DND-41 (cell line): ENCODE measurements around the gene RAB3D.
"Not testable (repeated sequence)": the region's sequence is repeated elsewhere in the genome, so short reads cannot be mapped to it uniquely, and the experiment has no call there.

ENCODE experiments used
- ATAC-seq: fragments of 200-7000 bp; cut with Tn5 transposase; 3 replicates; pipeline ENCODE4 v1.9.1; 2021; ENCODE audit warnings: low read depth; ENCODE audit not compliant: insufficient read depth
- DNase-seq: peaks from one replicate; pipeline ENCODE4 v3.0.0-alpha.2; 2020
- H2AFZ ChIP-seq: 2 replicates; pipeline ENCODE4 v1.6.0; 2012; ENCODE audit warnings: low read depth, low read length
- H3K27ac ChIP-seq: 2 replicates; pipeline ENCODE4 v1.5.1; 2012; ENCODE audit warnings: low read length, inconsistent platforms
- H3K27me3 ChIP-seq: fragments of 200-600 bp; sonication (generic); 2 replicates; pipeline ENCODE4 v1.6.0; 2012; ENCODE audit warnings: low read length, mild to moderate bottlenecking, inconsistent platforms; ENCODE audit not compliant: insufficient read depth, poor library complexity
- H3K36me3 ChIP-seq: 2 replicates; pipeline ENCODE4 v1.5.1; 2012; ENCODE audit warnings: low read length, inconsistent platforms; ENCODE audit not compliant: insufficient read depth
- H3K4me1 ChIP-seq: 2 replicates; pipeline ENCODE4 v1.5.1; 2012; ENCODE audit warnings: mild to moderate bottlenecking, low read length; ENCODE audit not compliant: insufficient read depth
- H3K4me2 ChIP-seq: 2 replicates; pipeline ENCODE4 v1.6.0; 2012; ENCODE audit warnings: mild to moderate bottlenecking, moderate library complexity, low read length, inconsistent platforms; ENCODE audit not compliant: insufficient read depth
- H3K4me3 ChIP-seq, 2 experiments: fragments of 200-600 bp in 1 of 2; shearing (Covaris generic) in 1 of 2; 2 replicates each; pipeline ENCODE4 v1.5.1; 2012 to 2016; ENCODE audit warnings: inconsistent platforms in 2 of 2, low read length in 2 of 2, mild to moderate bottlenecking in 2 of 2, low read depth in 1 of 2, moderate library complexity in 1 of 2
- H3K79me2 ChIP-seq: 2 replicates; pipeline ENCODE4 v1.6.0; 2012; ENCODE audit warnings: low read length, inconsistent platforms; ENCODE audit not compliant: insufficient read depth
- H3K9ac ChIP-seq: 2 replicates; pipeline ENCODE4 v1.6.0; 2012; ENCODE audit warnings: low read depth, mild to moderate bottlenecking, inconsistent platforms, low read length, moderate library complexity
- H3K9me3 ChIP-seq: 2 replicates; pipeline ENCODE4 v1.5.1; 2012; ENCODE audit warnings: low read length, moderate library complexity, mild to moderate bottlenecking, inconsistent platforms; ENCODE audit not compliant: insufficient read depth, severe bottlenecking
- H4K20me1 ChIP-seq: 2 replicates; pipeline ENCODE4 v1.6.0; 2012; ENCODE audit warnings: low read length; ENCODE audit not compliant: insufficient read depth
- CTCF ChIP-seq: IDR thresholded peaks from 2 replicates; pipeline ENCODE4 v1.5.1; 2012; ENCODE audit warnings: borderline replicate concordance, low read length, moderate library complexity, mild to moderate bottlenecking; ENCODE audit not compliant: poor library complexity, severe bottlenecking; ENCODE audit errors: extremely low read depth
- EZH2 ChIP-seq: IDR thresholded peaks from 3 replicates; pipeline ENCODE4 v1.6.1; 2012; ENCODE audit warnings: borderline replicate concordance, low read depth, mild to moderate bottlenecking, moderate library complexity, low read length, inconsistent platforms; ENCODE audit not compliant: severe bottlenecking

The RAB3D gene

DNA sequence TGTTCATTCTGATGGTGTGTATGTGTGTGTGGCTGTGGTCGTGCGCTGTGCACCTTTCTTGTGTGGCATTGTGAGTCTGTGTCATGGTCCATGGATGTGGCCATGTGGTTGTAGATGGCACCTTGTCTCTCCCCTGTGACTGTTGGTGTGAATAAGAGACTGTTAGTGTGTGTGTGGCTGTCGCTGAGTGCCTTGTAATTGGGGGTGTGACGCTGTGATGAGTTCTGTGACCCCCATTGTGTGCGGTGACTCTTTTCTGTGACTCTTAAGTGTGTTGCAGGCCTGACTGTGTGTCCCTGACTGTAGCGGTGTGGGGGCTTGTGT is 16.6 kb upstream of the RAB3D start:
- no peak overlapping the region for H2AFZ ChIP-seq
- no peak overlapping the region; the same call in 1 of the 2 replicates for H3K9ac ChIP-seq

DNA sequence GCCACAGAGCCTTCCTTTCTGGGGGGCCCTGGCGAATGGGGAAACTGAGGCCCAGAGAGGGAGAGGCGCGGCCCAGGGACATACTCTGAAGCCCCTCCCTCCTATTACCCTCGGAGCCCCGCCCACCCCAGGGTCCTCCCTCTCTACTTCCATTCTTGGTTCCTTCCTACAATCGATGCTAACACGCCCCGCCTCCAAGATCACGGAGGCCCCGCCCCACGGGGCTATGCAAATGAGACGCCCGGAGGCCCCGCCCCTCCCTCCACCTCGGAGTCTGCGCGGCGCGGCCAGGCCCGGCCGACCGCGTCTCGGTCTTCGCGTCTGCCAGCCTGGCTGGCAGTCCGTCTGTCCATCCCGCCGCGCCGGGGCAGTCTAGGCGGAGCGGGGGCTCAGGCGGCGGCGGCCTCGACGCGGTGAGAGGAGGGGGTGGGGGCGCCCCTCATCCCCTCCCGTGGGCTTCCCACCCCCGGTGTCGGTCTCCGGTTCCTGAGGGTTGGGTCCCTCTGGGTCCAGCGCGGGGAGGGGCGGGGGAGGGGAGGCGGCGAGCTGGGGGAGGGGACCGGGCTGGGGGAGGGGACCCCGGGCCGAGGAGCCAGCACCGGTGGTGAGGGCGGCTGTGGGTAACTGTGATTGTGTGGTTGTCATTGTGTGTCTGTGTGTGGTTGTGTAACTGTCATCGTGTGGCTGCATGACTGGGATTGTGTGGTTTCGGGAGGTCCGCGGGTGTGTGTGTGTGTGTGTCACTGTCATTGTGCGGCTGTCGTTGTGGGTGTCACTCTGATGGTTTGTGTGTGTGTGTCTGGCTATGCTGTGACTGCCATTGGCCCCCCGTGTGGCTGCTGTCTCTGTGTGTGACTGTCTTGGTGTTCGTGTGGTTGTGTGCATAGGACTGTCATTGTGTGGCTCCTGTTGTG is 16.0 kb upstream of the RAB3D start, which contains the start of gene PLPPR2:
PLPPR2 (plus strand) TSS at position 273 of the 914 bp plus-strand sequence. CDS start 2,242 bp downstream, outside the sequence.
- peak; percentile 89 for DNase-seq
- peaks cover 3% of the 10 kb centered on the region; the same call in 1 of the 2 replicates for H4K20me1 ChIP-seq
- H3K4me3 ChIP-seq = peak within 1 kb of the TSS in 1 of 2 experiments; percentile 53; a peak in 3 of 4 replicates
- no peaks in the 10 kb centered on the region for H3K79me2 ChIP-seq
- peaks cover 11% of the 10 kb centered on the region for H3K4me1 ChIP-seq
- H3K27ac ChIP-seq = no peak within 1 kb of the TSS
- peak within 1 kb of the TSS; percentile 45 for H3K9ac ChIP-seq
- no peaks in the 10 kb centered on the region for H3K36me3 ChIP-seq
- peak; percentile 93 for ATAC-seq
- H3K27me3 ChIP-seq = no peaks in the 10 kb centered on the region
- H3K9me3 ChIP-seq = no peaks in the 10 kb centered on the region
- peak within 1 kb of the TSS; percentile 23; the same call in 1 of the 2 replicates for H2AFZ ChIP-seq
- TF ChIP-seq EZH2 = no peak
- TF ChIP-seq CTCF = no peak
- peak within 1 kb of the TSS; percentile 70 for H3K4me2 ChIP-seq

More for the DNA sequence above, 16.6 kb upstream of the RAB3D start:
- TF ChIP-seq EZH2 (no peak), CTCF (no peak)
- Histone ChIP-seq H4K20me1 (peaks cover 3% of the 10 kb centered on the region; the same call in 1 of the 2 replicates), H3K4me3 (peak overlapping the region in 1 of 2 experiments; percentile 53; a peak in 2 of 4 replicates), H3K4me1 (peaks cover 11% of the 10 kb centered on the region), H3K79me2 (no peaks in the 10 kb centered on the region), H3K27me3 (no peaks in the 10 kb centered on the region), H3K36me3 (0 out of 2 replicates have a peak, but pooled peaks cover under 1% of the 10 kb centered on the region), H3K4me2 (peak overlapping the region; percentile 70), H3K9me3 (no peaks in the 10 kb centered on the region), H3K27ac (no peak overlapping the region)
- no peak for DNase-seq
- ATAC-seq = no peak

GRCh38 chr19:11354102-11354501 is 14.6 kb upstream of the RAB3D start:
- not testable (repeated sequence) for H3K36me3 ChIP-seq, H2AFZ ChIP-seq, H3K9ac ChIP-seq, H4K20me1 ChIP-seq, H3K9me3 ChIP-seq, H3K4me3 ChIP-seq, ATAC-seq, H3K27me3 ChIP-seq, H3K27ac ChIP-seq, H3K79me2 ChIP-seq, DNase-seq, H3K4me2 ChIP-seq
- peaks cover 11% of the 10 kb centered on the region for H3K4me1 ChIP-seq

- Histone ChIP-seq H3K36me3 (no peaks in the 10 kb centered on the region), H3K4me1 (peaks cover 31% of the 10 kb centered on the region), H3K4me2 (no peak overlapping the region), H4K20me1 (no peaks in the 10 kb centered on the region), H3K9ac (no peak overlapping the region), H3K79me2 (peaks cover 11% of the 10 kb centered on the region), H3K9me3 (peaks cover 3% of the 10 kb centered on the region), H2AFZ (no peak overlapping the region), H3K27me3 (no peaks in the 10 kb centered on the region), H3K27ac (no peak overlapping the region), H3K4me3 (no peak overlapping the region)
- DNase-seq (no peak), ATAC-seq (no peak)
- TF ChIP-seq CTCF (no peak), EZH2 (no peak)
These were observed 9.7 kb upstream of the RAB3D start for GRCh38 chr19:11349171-11349570.
